ENCODE results near the gene SLC2A11. TPM values are rescaled to one million over a fixed set of nuclear protein-coding genes. Genes with fewer than 3 reads are reported as not detected.
"Not testable (repeated sequence)": the region's sequence is repeated elsewhere in the genome, so short reads cannot be mapped to it uniquely, and the experiment has no call there.

Gene SLC2A11
- total RNA-seq, 1 donor from 2014 or later: 8.2 TPM

DNA sequence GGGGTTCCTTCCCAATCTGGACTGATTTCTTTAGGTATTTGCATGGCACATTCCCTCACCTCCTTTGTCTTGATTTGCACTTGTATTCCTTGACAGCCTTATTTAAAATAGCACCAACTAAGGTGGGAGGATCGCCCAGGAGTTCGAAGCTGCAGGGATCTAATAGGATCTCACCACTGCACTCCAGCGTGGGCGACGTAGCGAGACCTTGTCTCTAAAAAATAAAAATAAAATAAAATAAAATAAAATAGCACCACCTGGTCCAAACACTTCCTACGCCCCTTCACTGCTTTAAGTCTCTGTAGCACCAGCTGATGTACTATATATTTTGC is 775 bp downstream of the SLC2A11 start:
- DNase-seq (ENCODE audit: low read depth) (no peak), FAIRE-seq (no peak)
- H3K4me3 ChIP-seq (ENCODE audit: low read depth, low read length): peak overlapping the region; percentile 56
- H3K27me3 ChIP-seq (ENCODE audit: control insufficient read depth, insufficient read depth, low read length): no peaks in the 10 kb centered on the region
- TF ChIP-seq, protein P1, sequence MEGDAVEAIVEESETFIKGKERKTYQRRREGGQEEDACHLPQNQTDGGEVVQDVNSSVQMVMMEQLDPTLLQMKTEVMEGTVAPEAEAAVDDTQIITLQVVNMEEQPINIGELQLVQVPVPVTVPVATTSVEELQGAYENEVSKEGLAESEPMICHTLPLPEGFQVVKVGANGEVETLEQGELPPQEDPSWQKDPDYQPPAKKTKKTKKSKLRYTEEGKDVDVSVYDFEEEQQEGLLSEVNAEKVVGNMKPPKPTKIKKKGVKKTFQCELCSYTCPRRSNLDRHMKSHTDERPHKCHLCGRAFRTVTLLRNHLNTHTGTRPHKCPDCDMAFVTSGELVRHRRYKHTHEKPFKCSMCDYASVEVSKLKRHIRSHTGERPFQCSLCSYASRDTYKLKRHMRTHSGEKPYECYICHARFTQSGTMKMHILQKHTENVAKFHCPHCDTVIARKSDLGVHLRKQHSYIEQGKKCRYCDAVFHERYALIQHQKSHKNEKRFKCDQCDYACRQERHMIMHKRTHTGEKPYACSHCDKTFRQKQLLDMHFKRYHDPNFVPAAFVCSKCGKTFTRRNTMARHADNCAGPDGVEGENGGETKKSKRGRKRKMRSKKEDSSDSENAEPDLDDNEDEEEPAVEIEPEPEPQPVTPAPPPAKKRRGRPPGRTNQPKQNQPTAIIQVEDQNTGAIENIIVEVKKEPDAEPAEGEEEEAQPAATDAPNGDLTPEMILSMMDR (IDR thresholded peaks at IDR 0.05; ENCODE audit: insufficient read depth, low read length, severe bottlenecking): no peak
- H3K36me3 ChIP-seq (ENCODE audit: control insufficient read depth, insufficient read depth, low read length): no peaks in the 10 kb centered on the region

DNA sequence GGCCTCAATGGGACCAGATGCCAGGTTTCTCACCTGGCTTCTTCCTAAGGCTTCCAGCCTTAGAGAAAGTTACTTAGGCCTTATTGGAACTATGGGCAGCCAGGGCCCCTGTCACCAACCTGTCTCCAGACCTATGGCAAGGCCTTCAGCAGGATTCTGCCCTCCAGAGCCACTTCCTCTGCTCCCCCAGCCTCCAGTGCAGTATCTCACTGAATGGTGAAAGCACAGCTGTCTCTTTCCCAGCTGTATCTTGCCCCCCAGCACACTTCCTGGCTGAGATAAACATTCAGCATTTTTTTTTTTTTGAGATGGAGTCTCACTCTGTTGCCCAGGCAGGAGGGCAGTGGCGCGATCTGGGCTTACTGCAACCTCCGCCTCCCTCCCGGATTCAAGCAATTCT is 1.5 kb downstream of the SLC2A11 start:
- DNase-seq (ENCODE audit: low read depth) (no peak), FAIRE-seq (no peak)
- no peaks in the 10 kb centered on the region for H3K36me3 ChIP-seq (ENCODE audit: control insufficient read depth, insufficient read depth, low read length)
- H3K4me3 ChIP-seq (ENCODE audit: low read depth, low read length): no peak overlapping the region
- TF ChIP-seq, protein P1 (IDR thresholded peaks at IDR 0.05; ENCODE audit: insufficient read depth, low read length, severe bottlenecking): no peak
- no peaks in the 10 kb centered on the region for H3K27me3 ChIP-seq (ENCODE audit: control insufficient read depth, insufficient read depth, low read length)

DNA sequence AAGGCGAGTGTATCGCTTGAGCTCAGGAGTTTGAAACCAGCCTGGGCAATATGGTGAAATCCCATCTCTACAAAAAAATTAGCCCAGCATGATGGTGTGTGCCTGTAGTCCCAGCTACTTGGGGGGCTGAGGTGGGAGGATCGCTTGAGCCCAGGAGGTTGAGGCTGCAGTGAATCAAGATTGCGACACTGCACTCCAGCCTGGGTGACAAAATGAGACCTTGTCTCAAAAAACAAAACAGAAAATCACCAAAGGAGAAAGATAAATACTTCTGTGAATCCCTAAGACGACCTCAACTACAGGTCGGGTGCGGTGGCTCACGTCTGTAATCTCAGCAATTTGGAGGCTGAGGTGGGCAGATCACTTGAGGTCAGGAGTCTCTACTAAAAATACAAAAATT is 2.5 kb downstream of the SLC2A11 start:
- H3K4me3 ChIP-seq (ENCODE audit: low read depth, low read length); FAIRE-seq; DNase-seq (ENCODE audit: low read depth); H3K36me3 ChIP-seq (ENCODE audit: control insufficient read depth, insufficient read depth, low read length); H3K27me3 ChIP-seq (ENCODE audit: control insufficient read depth, insufficient read depth, low read length): not testable (repeated sequence)

DNA sequence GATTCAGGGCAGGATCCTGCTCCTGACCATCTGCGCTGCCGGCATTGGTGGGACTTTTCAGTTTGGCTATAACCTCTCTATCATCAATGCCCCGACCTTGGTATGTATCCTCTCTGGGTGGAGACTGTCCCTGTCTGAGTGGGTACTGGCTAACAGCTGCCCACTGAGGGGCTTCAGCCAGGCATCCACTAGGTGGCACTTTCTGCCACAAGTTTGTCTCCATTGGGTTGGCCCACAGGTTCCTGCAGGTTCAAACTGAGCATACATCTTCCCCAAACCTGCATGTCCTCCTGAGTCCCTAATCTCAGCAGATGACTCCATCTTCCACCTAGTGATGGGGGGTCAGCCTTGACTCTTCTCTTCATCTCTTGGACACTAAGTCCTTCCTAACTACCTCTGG is 4.4 kb downstream of the SLC2A11 start:
- FAIRE-seq (no peak), DNase-seq (ENCODE audit: low read depth) (peak; percentile 46)
- H3K27me3 ChIP-seq (ENCODE audit: control insufficient read depth, insufficient read depth, low read length): no peaks in the 10 kb centered on the region
- TF ChIP-seq, protein P1 (IDR thresholded peaks at IDR 0.05; ENCODE audit: insufficient read depth, low read length, severe bottlenecking): peak; percentile 70
- no peak overlapping the region for H3K4me3 ChIP-seq (ENCODE audit: low read depth, low read length)
- H3K36me3 ChIP-seq (ENCODE audit: control insufficient read depth, insufficient read depth, low read length): no peaks in the 10 kb centered on the region

DNA sequence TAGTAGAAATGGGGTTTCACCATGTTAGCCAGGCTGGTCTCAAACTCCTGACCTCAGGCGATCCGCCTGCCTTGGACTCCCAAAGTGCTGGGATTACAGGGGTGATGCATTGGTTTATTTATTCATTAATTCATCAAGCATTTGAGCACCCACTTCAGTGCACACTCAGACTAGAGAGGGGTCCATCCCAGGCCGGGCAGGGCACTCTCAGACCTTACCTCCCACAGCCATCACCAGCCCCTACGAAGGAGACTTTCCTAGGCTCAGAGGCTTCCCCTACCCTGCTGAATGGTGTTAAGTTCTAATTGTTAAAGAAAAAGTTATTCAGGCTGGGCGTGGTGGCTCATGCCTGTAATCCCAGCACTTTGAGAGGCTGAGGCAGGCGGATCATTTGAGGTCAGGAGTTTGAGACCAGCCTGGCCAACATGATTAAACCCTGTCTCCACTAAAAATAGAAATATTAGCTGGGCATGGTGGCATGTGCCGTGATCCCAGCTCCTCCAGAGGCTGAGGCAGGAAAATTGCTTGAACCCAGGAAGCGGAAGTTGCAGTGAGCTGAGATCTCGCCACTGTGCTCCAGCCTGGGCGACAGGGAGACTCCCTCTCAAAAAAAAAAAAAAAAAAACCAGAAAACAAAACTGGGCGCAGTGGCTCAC is 7.0 kb downstream of the SLC2A11 start:
- FAIRE-seq; H3K4me3 ChIP-seq (ENCODE audit: low read depth, low read length); H3K27me3 ChIP-seq (ENCODE audit: control insufficient read depth, insufficient read depth, low read length); H3K36me3 ChIP-seq (ENCODE audit: control insufficient read depth, insufficient read depth, low read length); DNase-seq (ENCODE audit: low read depth): not testable (repeated sequence)

DNA sequence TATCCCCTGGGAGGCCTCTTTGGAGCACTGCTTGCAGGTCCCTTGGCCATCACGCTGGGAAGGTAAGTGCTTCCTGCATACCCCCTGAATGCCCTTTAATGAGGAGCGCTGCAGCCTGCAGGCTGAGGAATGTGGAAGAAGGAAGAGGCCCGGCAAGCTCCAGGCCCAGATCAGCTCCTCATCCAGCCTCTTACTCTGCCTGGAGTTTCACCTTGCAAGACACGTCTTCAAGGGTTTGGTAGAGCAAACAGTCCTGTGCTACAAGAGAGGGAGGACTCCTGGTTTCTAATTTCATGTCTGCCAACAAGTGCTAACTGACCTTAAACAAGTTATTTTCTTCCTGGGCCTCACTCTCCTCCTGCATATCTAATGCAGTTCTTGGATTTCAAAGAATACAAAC is 10.9 kb downstream of the SLC2A11 start:
- Histone ChIP-seq H3K4me3 (ENCODE audit: low read depth, low read length) (no peak overlapping the region), H3K36me3 (ENCODE audit: control insufficient read depth, insufficient read depth, low read length) (no peaks in the 10 kb centered on the region), H3K27me3 (ENCODE audit: control insufficient read depth, insufficient read depth, low read length) (no peaks in the 10 kb centered on the region)
- DNase-seq (ENCODE audit: low read depth) (no peak), FAIRE-seq (no peak)
- TF ChIP-seq, protein P1 (IDR thresholded peaks at IDR 0.05; ENCODE audit: insufficient read depth, low read length, severe bottlenecking): no peak

DNA sequence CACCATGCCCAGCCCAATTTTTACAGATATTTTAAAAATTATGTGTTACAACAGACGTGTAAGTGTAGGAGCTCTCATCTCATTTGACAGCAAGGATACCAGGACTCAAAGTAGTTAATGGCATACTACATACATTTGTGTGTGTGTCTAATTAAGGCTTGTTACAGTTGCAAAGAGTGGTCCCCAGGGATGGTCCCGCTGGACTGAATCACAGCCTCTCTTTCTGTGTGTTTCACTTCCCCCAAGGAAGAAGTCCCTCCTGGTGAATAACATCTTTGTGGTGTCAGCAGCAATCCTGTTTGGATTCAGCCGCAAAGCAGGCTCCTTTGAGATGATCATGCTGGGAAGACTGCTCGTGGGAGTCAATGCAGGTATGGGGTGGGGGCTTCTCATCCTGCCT is 17.2 kb downstream of the SLC2A11 start:
- TF ChIP-seq, protein P1 (IDR thresholded peaks at IDR 0.05; ENCODE audit: insufficient read depth, low read length, severe bottlenecking): no peak
- H3K4me3 ChIP-seq (ENCODE audit: low read depth, low read length): no peak overlapping the region
- DNase-seq (ENCODE audit: low read depth): no peak
- H3K27me3 ChIP-seq (ENCODE audit: control insufficient read depth, insufficient read depth, low read length): no peaks in the 10 kb centered on the region
- peaks cover 3% of the 10 kb centered on the region for H3K36me3 ChIP-seq (ENCODE audit: control insufficient read depth, insufficient read depth, low read length)
- FAIRE-seq: no peak
